IPS-NIHi7 (cell line): Measurements from ENCODE around the gene NOL4L.

Experiments used
- DNase-seq: peaks from one replicate; pipeline ENCODE4 v3.0.0; 2012; ENCODE audit warnings: mixed read lengths; ENCODE audit errors: extremely low spot score

NOL4L gene

GRCh38 chr20:32458837-32459220 lies 126.3 kb downstream of the NOL4L start:
- no peak for DNase-seq

- no peak for DNase-seq
These were observed 126.9 kb downstream of the NOL4L start for GRCh38 chr20:32458061-32458836.

- DNase-seq: peak; percentile 98
These were observed 127.6 kb downstream of the NOL4L start for GRCh38 chr20:32457479-32457986.

GRCh38 chr20:32456869-32457478 lies 128.2 kb downstream of the NOL4L start:
- peak; percentile 96 for DNase-seq

GRCh38 chr20:32455901-32456701 lies 129.0 kb downstream of the NOL4L start:
- DNase-seq: no peak

GRCh38 chr20:32455171-32455900 lies 129.8 kb downstream of the NOL4L start:
- no peak for DNase-seq

- DNase-seq: no peak
These were observed 130.7 kb downstream of the NOL4L start for GRCh38 chr20:32454164-32455145.

- no peak for DNase-seq
These were observed 131.5 kb downstream of the NOL4L start for GRCh38 chr20:32453467-32454163.

- DNase-seq: no peak
These were observed 132.2 kb downstream of the NOL4L start for GRCh38 chr20:32452776-32453466.

GRCh38 chr20:32451682-32452461 lies 133.3 kb downstream of the NOL4L start:
- no peak for DNase-seq

- DNase-seq: no peak
These were observed 133.8 kb downstream of the NOL4L start for GRCh38 chr20:32451340-32451681.

- DNase-seq: no peak
These were observed 134.6 kb downstream of the NOL4L start for GRCh38 chr20:32450484-32451061.

GRCh38 chr20:32449890-32450401 lies 135.2 kb downstream of the NOL4L start:
- DNase-seq: no peak

- DNase-seq: no peak
These were observed 135.9 kb downstream of the NOL4L start for GRCh38 chr20:32449057-32449889.

- DNase-seq: no peak
These were observed 136.7 kb downstream of the NOL4L start for GRCh38 chr20:32448306-32449056.
